GM23338 (cell line): ENCODE results near the gene MROH7. TPM values are rescaled to one million over a fixed set of nuclear protein-coding genes. Genes with fewer than 3 reads are reported as not detected.

Experiments used
- ATAC-seq: fragments of 200-7000 bp; cut with Tn5 transposase; 3 replicates; pipeline ENCODE4 v1.9.1; 2020
- DNase-seq: peaks from one replicate; pipeline ENCODE4 v3.0.0-alpha.2; 2015; ENCODE audit warnings: low spot score
- H2AFZ ChIP-seq: fragments of 200-600 bp; sonication (generic); 2 replicates; pipeline ENCODE4 v1.8.0; 2016; ENCODE audit warnings: antibody characterized with exemption, mild to moderate bottlenecking, moderate library complexity
- H3F3A ChIP-seq: fragments of 200-600 bp; sonication (generic); replicated peaks from 2 replicates; pipeline ENCODE4 v1.8.0; 2017; ENCODE audit warnings: antibody characterized with exemption, mixed run types, low read depth
- H3K27ac ChIP-seq: fragments of 200-600 bp; sonication (generic); 2 replicates; pipeline ENCODE4 v1.6.1; 2016; ENCODE audit warnings: low read depth
- H3K27me3 ChIP-seq: fragments of 200-600 bp; sonication (generic); 2 replicates; pipeline ENCODE4 v1.8.0; 2016; ENCODE audit warnings: mild to moderate bottlenecking, mixed run types, moderate library complexity; ENCODE audit not compliant: insufficient read depth
- H3K36me3 ChIP-seq: fragments of 200-600 bp; sonication (generic); 2 replicates; pipeline ENCODE4 v1.8.0; 2016; ENCODE audit warnings: mild to moderate bottlenecking; ENCODE audit not compliant: insufficient read depth
- H3K4me1 ChIP-seq: fragments of 200-600 bp; sonication (generic); 2 replicates; pipeline ENCODE4 v1.8.0; 2016; ENCODE audit warnings: mild to moderate bottlenecking, moderate library complexity; ENCODE audit not compliant: insufficient read depth
- H3K4me2 ChIP-seq: fragments of 200-600 bp; sonication (generic); 2 replicates; pipeline ENCODE4 v1.7.1; 2017; ENCODE audit warnings: mixed run types
- H3K4me3 ChIP-seq: fragments of 200-600 bp; sonication (generic); 2 replicates; pipeline ENCODE4 v1.6.1; 2016; ENCODE audit warnings: mixed run types
- H3K79me2 ChIP-seq: fragments of 200-600 bp; sonication (generic); replicated peaks from 2 replicates; pipeline ENCODE4 v1.8.0; 2017; ENCODE audit warnings: mild to moderate bottlenecking; ENCODE audit not compliant: insufficient read depth
- H3K9me2 ChIP-seq: fragments of 200-600 bp; sonication (generic); 2 replicates; pipeline ENCODE4 v1.8.0; 2017; ENCODE audit not compliant: insufficient read depth
- H4K20me1 ChIP-seq: fragments of 200-600 bp; sonication (generic); replicated peaks from 2 replicates; pipeline ENCODE4 v1.8.0; 2017; ENCODE audit warnings: mild to moderate bottlenecking; ENCODE audit not compliant: insufficient read depth
- H3K27ac Mint-ChIP-seq: 2 replicates; pipeline ENCODE4 v1.8.0; 2020; ENCODE audit warnings: inconsistent platforms, mild to moderate bottlenecking, moderate library complexity, mixed read lengths
- H3K27me3 Mint-ChIP-seq: 3 replicates; pipeline ENCODE4 v1.8.0; 2022; ENCODE audit warnings: low read depth, mild to moderate bottlenecking, moderate library complexity, mixed read lengths, inconsistent platforms; ENCODE audit not compliant: insufficient read depth, poor library complexity
- H3K36me3 Mint-ChIP-seq: 3 replicates; pipeline ENCODE4 v1.8.0; 2021; ENCODE audit warnings: low read depth, mild to moderate bottlenecking, inconsistent platforms, moderate library complexity, mixed read lengths
- H3K4me1 Mint-ChIP-seq: 3 replicates; pipeline ENCODE4 v1.8.0; 2020; ENCODE audit warnings: mild to moderate bottlenecking, inconsistent platforms, mixed read lengths
- H3K4me3 Mint-ChIP-seq: 3 replicates; pipeline ENCODE4 v1.8.0; 2021; ENCODE audit warnings: moderate library complexity, mild to moderate bottlenecking, inconsistent platforms, mixed read lengths
- H3K9me3 Mint-ChIP-seq: 3 replicates; pipeline ENCODE4 v1.8.0; 2020; ENCODE audit warnings: moderate library complexity, mild to moderate bottlenecking, inconsistent platforms, mixed read lengths
- CTCF ChIP-seq, 2 experiments: fragments of 200-600 bp in 1 of 2; sonication (generic) in 1 of 2; conservative IDR thresholded peaks; 2 replicates each; pipeline versions ENCODE4 v1.5.1 to v1.6.1; 2016 to 2017; ENCODE audit warnings: antibody characterized with exemption in 2 of 2, low read depth in 2 of 2, mild to moderate bottlenecking in 2 of 2, moderate library complexity in 1 of 2
- ETS1 ChIP-seq: IDR thresholded peaks from 2 replicates; pipeline ENCODE4 v1.6.1; 2016; ENCODE audit warnings: antibody characterized with exemption
- EZH2 ChIP-seq: fragments of 200-600 bp; sonication (generic); IDR thresholded peaks from one replicate; pipeline ENCODE4 v1.8.0; 2017; ENCODE audit warnings: antibody characterized with exemption, mild to moderate bottlenecking, low read depth; ENCODE audit not compliant: unreplicated experiment
- EZH2phosphoT487 ChIP-seq: fragments of 200-600 bp; sonication (generic); IDR thresholded peaks from one replicate; pipeline ENCODE4 v1.8.1; 2018; ENCODE audit warnings: antibody characterized with exemption; ENCODE audit not compliant: unreplicated experiment
- POLR2AphosphoS5 ChIP-seq: IDR thresholded peaks from 2 replicates; pipeline ENCODE4 v1.6.1; 2016; ENCODE audit warnings: antibody characterized with exemption, low read depth
- REST ChIP-seq: IDR thresholded peaks from one replicate; pipeline ENCODE4 v1.6.1; 2018; ENCODE audit warnings: antibody characterized with exemption; ENCODE audit not compliant: unreplicated experiment
- STAT1 ChIP-seq: IDR thresholded peaks from one replicate; pipeline ENCODE4 v1.6.1; 2016; ENCODE audit warnings: antibody characterized with exemption; ENCODE audit not compliant: unreplicated experiment
- ZNF114 ChIP-seq: fragments of 250-450 bp; sonication (Bioruptor Pico); IDR thresholded peaks from 2 replicates; pipeline ENCODE4 v1.5.0; 2020; ENCODE audit warnings: mild to moderate bottlenecking, moderate library complexity
- ZNF331 ChIP-seq: fragments of 250-450 bp; sonication (Bioruptor Pico); IDR thresholded peaks from 2 replicates; pipeline ENCODE4 v1.5.0; 2020; ENCODE audit warnings: low read depth, mild to moderate bottlenecking, moderate library complexity
- ZNF462 ChIP-seq: fragments of 250-450 bp; sonication (Bioruptor Pico); IDR thresholded peaks from 2 replicates; pipeline ENCODE4 v1.5.0; 2020; ENCODE audit warnings: mild to moderate bottlenecking, moderate library complexity
- polyA plus RNA-seq: library from polyadenylated mRNA; unstranded; fragments of >200 nt; fragmentation: Nextera tagmentation; extraction: Ambion mirVana; gene quantifications from 2 replicates; pipeline ENCODE4 v1.2.1, GENCODE V29; 2016
- total RNA-seq: library from RNA; depleted of rRNA; stranded (reverse); fragments of >200 nt; shearing (Covaris generic); gene quantifications from 2 replicates; pipeline ENCODE4 v1.2.3, GENCODE V29; 2014

MROH7 gene
- total and polyA plus RNA-seq, 2 experiments from 2014 or later, result 0.17 TPM; not detected in 1

- TF ChIP-seq CTCF (conservative IDR thresholded peaks at IDR 0.05; ENCODE audit: low read depth in 2 of 2) (no peak), POLR2AphosphoS5 (no peak), ZNF114 (CRISPR knock-in tag) (no peak)
Observed at GRCh38 chr1:54697896-54698295, 56.3 kb downstream of the MROH7 start (continued).

- Histone ChIP-seq H3K79me2 (no peaks in the 10 kb centered on the region), H3K4me2 (no peak overlapping the region), H3K4me1 (no peaks in the 10 kb centered on the region), H3K9me2 (no peaks in the 10 kb centered on the region), H3K27ac (no peak overlapping the region), H3K27me3 (no peaks in the 10 kb centered on the region), H3K4me3 (no peak overlapping the region), H3F3A (no peaks in the 10 kb centered on the region), H2AFZ (no peak overlapping the region), H4K20me1 (no peaks in the 10 kb centered on the region), H3K36me3 (no peaks in the 10 kb centered on the region)
- Mint-ChIP-seq H3K27me3 (peaks cover 6% of the 10 kb centered on the region), H3K4me3 (no peak overlapping the region), H3K27ac (no peak overlapping the region), H3K9me3 (no peaks in the 10 kb centered on the region; the same call in 2 of the 3 replicates), H3K4me1 (no peaks in the 10 kb centered on the region), H3K36me3 (no peaks in the 10 kb centered on the region)
- ATAC-seq (no peak), DNase-seq (no peak)
- TF ChIP-seq POLR2AphosphoS5, result no peak
- TF ChIP-seq EZH2, result no peak
- TF ChIP-seq REST, result no peak
- TF ChIP-seq STAT1, result no peak
- TF ChIP-seq ETS1, result no peak
- TF ChIP-seq ZNF462 (CRISPR knock-in tag), result no peak
- TF ChIP-seq ZNF114 (CRISPR knock-in tag), result no peak
- no peak for TF ChIP-seq EZH2phosphoT487
- TF ChIP-seq ZNF331 (CRISPR knock-in tag), result no peak
- no peak for TF ChIP-seq CTCF (conservative IDR thresholded peaks at IDR 0.05; ENCODE audit: low read depth in 2 of 2)
Observed at GRCh38 chr1:54698346-54698745, 56.8 kb downstream of the MROH7 start.
